ENCODE data around the gene RAB6B.

Gene RAB6B

GRCh38 chr3:133834621-133835417, 60.9 kb downstream of the RAB6B start:
- no peak for DNase-seq

GRCh38 chr3:133833880-133834620, 61.6 kb downstream of the RAB6B start:
- no peak for DNase-seq

DNA sequence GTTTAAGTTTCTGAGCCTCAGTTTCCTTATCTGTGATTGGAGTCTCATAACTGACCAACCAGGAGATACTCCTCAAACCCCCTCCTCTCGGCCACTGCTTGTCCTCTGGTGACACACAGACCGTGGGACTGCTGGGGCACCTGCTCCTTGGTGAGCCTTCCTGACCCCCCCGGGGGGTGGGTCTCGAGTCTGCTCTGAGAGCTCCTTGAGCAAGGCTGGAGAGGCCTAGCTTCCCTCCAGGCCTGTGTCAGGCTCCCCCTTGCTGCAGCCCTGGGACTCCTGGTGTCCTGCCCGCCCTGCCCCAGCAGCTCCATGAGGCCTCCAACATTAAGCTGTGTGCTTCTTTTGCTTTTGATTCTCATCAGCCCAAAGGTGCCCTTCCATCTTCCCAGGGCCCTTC, 62.4 kb downstream of the RAB6B start:
- no peak for DNase-seq

DNA sequence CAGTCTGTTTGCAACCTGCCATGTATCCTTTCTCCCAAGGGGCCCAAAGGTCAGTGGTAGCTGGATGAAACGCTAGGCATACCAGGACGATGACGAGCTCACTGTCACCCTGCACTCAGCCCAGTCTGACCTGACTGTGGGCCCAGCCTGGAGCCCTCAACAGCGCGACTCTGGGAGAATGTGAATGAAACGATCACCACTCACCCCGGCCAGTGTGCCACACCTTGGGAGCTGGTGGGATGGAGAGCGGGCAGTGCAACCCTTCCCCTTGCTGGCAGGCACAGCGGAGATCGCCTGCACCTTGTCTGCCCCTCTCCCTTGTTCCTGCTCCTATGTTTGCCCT, 62.9 kb downstream of the RAB6B start:
- DNase-seq, result no peak

DNA sequence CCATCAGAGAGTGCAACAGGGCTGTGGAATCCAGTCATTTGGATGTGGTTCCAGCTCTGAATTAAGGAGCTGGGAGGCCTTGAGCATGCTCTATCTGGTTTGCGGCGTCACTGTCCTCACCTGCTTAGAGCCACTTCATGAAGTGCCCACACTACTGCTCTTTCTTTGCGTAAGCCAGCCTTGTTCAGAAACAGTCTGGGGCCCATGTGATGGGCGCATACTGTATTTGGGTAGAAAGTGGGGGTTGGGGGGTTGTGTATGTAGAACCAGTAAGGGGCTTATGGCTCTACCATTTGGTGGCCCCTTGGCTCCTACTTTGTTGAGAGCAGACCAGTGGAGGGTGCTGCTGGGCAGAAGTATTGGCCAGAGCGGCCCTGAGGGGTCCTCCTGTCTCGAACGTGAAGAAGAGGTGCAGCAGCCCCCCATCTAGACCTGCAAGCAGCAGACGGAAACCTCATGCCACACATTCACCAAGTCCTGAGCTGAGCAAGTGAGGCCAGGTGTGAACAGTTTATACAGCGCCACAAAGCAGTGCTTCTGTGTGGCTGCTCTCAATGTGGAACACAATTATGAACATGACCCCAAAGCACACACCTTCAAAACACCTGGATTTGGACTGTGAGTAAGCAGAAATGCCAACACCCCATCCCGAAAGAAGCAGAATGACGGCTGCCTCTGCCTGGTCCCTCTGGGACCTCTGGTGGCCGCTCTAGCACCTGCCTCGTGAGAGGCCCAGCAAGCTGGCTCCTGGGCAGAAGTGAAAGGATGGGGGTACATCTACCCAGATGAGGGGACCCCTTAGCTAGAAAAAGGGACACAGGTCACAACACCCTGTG, 63.5 kb downstream of the RAB6B start:
- DNase-seq, result no peak

GRCh38 chr3:133830071-133830470, 65.6 kb downstream of the RAB6B start:
- no peak for DNase-seq

GRCh38 chr3:133829310-133829707, 66.4 kb downstream of the RAB6B start:
- no peak for DNase-seq

- no peak for DNase-seq
Observed at GRCh38 chr3:133828576-133829309, 66.9 kb downstream of the RAB6B start.

DNA sequence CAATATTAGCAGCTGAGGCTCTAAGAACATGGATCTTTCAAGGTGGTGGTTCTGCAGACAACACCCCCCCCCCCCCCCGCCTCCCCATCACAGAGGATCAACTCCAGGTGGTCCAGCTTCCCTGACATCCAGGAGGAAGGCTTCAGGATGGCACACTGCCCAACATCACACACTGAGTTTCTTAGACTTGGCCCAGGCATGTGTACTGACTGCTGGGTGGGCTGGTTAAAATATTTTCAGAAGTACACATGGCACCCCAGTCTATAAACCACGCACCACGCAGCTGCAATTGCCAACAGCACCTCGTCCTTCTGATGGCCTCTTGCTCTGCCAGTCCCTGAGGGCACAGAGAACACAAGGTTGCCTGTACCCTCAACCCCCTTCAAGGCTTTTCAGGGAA, 68.0 kb downstream of the RAB6B start:
- DNase-seq, result no peak

GRCh38 chr3:133827136-133827535, 68.5 kb downstream of the RAB6B start:
- DNase-seq, result no peak

GRCh38 chr3:133825969-133826727, 69.5 kb downstream of the RAB6B start:
- no peak for DNase-seq

GRCh38 chr3:133824961-133825485, 70.7 kb downstream of the RAB6B start:
- no peak for DNase-seq

- no peak for DNase-seq
Observed at GRCh38 chr3:133821767-133822638, 73.7 kb downstream of the RAB6B start.

GRCh38 chr3:133820889-133821675, 74.6 kb downstream of the RAB6B start:
- no peak for DNase-seq

DNA sequence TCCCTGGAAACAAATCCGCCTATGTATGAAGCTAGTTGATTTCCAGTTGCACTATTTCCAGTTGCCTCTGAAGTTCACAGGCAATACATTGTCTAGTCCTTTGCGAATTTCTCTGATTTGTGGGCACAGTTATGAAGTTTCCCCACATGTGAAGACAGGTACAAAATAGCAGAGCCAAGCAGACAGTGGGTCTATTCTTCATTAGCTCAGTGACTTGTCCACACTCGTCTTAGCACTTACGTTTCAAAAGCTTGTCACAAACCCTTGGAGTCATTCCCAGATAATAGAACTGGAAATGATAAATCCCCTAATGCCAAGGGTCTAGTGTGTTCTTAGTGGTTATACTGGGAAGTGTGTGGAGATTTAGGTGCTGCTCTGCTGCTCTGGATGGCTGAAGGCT, 75.6 kb downstream of the RAB6B start:
- no peak for DNase-seq

DNA sequence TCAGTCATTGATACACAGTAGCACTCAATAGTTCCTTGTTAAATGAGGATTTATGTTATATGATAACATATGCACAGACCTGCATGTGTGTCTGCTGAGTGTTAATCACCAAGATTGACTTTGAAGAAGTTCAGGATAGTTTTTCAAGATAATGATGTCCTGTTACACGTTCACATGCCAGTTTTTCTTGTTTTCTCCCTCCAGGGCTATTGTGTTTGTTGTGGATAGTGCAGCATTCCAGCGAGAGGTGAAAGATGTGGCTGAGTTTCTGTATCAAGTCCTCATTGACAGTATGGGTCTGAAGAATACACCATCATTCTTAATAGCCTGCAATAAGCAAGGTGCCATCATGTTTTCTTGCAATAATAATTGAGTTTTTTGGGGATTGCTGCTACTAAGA, 80.3 kb downstream of the RAB6B start:
- no peak for DNase-seq

DNA sequence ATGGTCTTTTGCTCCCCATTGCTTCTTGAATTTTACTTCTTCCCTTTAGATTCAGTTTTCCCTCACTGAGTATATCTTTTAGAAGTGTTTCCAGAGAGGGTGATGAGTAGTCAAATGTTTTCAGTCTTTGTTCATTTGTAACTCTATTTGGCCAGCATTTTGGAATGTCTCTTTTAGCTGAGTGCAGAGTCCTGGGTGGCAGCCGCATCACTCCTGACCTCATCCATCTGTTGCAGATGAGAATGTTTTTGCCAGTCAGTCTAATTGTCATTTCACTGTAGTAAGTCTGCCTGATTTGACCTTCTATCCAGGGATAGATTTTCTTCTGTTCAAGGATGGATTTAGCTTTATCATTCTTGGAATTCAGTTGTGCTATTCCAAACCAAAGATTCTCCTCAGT, 82.8 kb downstream of the RAB6B start:
- DNase-seq, result no peak

- DNase-seq, result peak; percentile 83
Observed at GRCh38 chr3:133805702-133806475, 89.8 kb downstream of the RAB6B start, which contains the start of gene SRPRB. Gene SRPRB, plus strand, starts transcription at chr3:133805815. Its CDS starts 34 bp downstream, at chr3:133805849.

DNA sequence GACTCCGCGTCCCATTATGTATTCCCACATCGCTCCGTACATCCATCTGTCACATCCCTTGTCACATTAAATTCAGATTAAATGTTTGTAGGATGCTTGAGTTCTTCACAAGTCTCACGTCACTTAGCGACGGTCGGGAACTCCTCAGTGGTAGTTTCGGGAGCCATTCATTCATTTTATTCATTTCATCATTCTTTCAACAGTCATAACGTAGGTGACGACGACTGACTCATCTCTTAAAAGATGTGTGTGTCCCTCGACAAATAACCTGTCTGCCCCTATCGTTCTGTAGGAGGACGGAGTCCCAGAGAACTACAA, 90.3 kb downstream of the RAB6B start:
- DNase-seq, result no peak

All from NCI-H345 (cell line).